ENCODE measurements around the gene PGBD1. TPM values are rescaled to one million over a fixed set of nuclear protein-coding genes. Genes with fewer than 3 reads are reported as not detected.
A peak's percentile ranks its signal among the peaks of the same experiment; 100 is the strongest.

The PGBD1 gene
- total and polyA plus RNA-seq, 2 of the 13 experiments (the other 11 are each of a cell fraction or from before 2014, with no cell fraction given), result 3.6 to 6.9 TPM

DNA sequence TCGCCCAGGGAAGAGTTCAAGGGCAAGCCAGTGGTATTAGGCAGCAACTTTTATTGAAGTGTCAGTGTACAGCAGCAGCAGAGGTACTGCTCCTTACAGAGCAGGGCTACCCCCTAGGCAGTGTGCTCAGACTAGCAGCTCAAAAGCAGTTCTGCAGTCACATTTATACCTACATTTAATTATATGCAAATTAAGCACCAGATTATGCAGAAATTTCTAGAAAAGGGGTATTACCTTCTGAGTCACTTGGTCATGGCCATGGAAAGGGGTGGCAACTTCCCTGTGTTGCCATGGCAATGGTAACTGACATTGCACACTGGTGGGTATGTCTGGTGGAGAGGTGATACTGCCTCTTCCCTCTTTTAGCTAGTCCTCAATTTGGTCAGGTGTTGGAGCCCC is 27.3 kb upstream of the PGBD1 start (continued):
- TF ChIP-seq, protein P1, sequence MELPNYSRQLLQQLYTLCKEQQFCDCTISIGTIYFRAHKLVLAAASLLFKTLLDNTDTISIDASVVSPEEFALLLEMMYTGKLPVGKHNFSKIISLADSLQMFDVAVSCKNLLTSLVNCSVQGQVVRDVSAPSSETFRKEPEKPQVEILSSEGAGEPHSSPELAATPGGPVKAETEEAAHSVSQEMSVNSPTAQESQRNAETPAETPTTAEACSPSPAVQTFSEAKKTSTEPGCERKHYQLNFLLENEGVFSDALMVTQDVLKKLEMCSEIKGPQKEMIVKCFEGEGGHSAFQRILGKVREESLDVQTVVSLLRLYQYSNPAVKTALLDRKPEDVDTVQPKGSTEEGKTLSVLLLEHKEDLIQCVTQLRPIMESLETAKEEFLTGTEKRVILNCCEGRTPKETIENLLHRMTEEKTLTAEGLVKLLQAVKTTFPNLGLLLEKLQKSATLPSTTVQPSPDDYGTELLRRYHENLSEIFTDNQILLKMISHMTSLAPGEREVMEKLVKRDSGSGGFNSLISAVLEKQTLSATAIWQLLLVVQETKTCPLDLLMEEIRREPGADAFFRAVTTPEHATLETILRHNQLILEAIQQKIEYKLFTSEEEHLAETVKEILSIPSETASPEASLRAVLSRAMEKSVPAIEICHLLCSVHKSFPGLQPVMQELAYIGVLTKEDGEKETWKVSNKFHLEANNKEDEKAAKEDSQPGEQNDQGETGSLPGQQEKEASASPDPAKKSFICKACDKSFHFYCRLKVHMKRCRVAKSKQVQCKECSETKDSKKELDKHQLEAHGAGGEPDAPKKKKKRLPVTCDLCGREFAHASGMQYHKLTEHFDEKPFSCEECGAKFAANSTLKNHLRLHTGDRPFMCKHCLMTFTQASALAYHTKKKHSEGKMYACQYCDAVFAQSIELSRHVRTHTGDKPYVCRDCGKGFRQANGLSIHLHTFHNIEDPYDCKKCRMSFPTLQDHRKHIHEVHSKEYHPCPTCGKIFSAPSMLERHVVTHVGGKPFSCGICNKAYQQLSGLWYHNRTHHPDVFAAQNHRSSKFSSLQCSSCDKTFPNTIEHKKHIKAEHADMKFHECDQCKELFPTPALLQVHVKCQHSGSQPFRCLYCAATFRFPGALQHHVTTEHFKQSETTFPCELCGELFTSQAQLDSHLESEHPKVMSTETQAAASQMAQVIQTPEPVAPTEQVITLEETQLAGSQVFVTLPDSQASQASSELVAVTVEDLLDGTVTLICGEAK (IDR thresholded peaks at IDR 0.05), result no peak
- TF ChIP-seq, protein P1 (CRISPR knock-in tag; IDR thresholded peaks at IDR 0.05), result 0 out of 2 replicates have a peak, but pooled peaks have one; percentile 26
- no peak for TF ChIP-seq ZMYM4 (CRISPR knock-in tag; IDR thresholded peaks at IDR 0.05)
- no peak for TF ChIP-seq MIXL1 (CRISPR knock-in tag; IDR thresholded peaks at IDR 0.05)
- TF ChIP-seq RFX1 (IDR thresholded peaks at IDR 0.05), result peak; percentile 25

DNA sequence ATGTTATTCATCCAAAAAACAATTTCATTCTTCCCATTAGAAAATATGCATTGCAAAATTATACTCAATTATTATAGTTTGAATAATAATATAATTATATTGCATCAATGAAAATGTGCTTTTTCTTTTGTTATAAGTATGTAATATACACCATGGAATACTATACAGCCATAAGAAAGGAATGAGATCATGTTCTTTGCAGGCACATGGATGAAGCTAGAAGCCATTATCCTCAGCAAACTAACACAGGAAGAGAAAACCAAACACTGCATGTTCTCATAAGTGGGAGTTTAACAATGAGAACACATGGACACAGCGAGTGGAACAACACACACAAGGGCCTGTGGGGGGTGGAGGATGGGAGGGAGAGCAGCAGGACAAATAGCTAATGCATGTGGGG is 24.3 kb upstream of the PGBD1 start:
- no TSS peak for BruUV-seq (replicated peaks)
- WGBS (ENCODE audit: low lambda C conversion rate), result 17% methylated on average over 1 of the region's 1 CpG
- in situ Hi-C loops (cut with HindIII; ENCODE audit: extremely low pct_ligation_motif_present, low pct_unique_long_range_greater_than_20kb) (no loop called here), intact Hi-C loops (cut with micrococcal nuclease; ENCODE audit: unreplicated experiment) (no loop called here)
- DNase-seq (ENCODE audit: low spot score) (no peak), ATAC-seq (no peak), FAIRE-seq (no peak)
- peaks cover 19% of the 10 kb centered on the region for H3K4me1 ChIP-seq (ENCODE audit: insufficient read depth, low read length)
- H3K9me3 ChIP-seq (ENCODE audit: low read length), result no peaks in the 10 kb centered on the region
- no peaks in the 10 kb centered on the region for H3K79me2 ChIP-seq (ENCODE audit: insufficient read depth, low read length)
- H3K27me3 ChIP-seq (ENCODE audit: control insufficient read depth in 1 of 2, insufficient read depth in 2 of 2, low read length in 2 of 2), result peaks cover 0 to 14% of the 10 kb centered on the region in 2 experiments; a peak in 1 of 5 replicates
- no peak overlapping the region for H3K4me3 ChIP-seq (replicated peaks in 1 of 3; ENCODE audit: insufficient read depth in 1 of 3, low read depth in 2 of 3, low read length in 3 of 3)
- H2AFZ ChIP-seq (ENCODE audit: low read length), result no peak overlapping the region
- H3K9ac ChIP-seq (ENCODE audit: insufficient read depth, low read depth, low read length), result no peak overlapping the region
- H3K4me2 ChIP-seq (ENCODE audit: low read depth, low read length), result no peak overlapping the region
- H3K27ac ChIP-seq (ENCODE audit: extremely low read length, insufficient read depth, low read length), result no peak overlapping the region
- ChIA-PET POLR2A (no interaction called here), CTCF (ENCODE audit: low intra/inter-chr PET ratio, low total read pairs) (no interaction called here)
- H3K36me3 ChIP-seq (replicated peaks in 1 of 2; ENCODE audit: control insufficient read depth in 1 of 2, insufficient read depth in 2 of 2, low read length in 2 of 2), result no peaks in the 10 kb centered on the region
- TF ChIP-seq, protein P2, sequence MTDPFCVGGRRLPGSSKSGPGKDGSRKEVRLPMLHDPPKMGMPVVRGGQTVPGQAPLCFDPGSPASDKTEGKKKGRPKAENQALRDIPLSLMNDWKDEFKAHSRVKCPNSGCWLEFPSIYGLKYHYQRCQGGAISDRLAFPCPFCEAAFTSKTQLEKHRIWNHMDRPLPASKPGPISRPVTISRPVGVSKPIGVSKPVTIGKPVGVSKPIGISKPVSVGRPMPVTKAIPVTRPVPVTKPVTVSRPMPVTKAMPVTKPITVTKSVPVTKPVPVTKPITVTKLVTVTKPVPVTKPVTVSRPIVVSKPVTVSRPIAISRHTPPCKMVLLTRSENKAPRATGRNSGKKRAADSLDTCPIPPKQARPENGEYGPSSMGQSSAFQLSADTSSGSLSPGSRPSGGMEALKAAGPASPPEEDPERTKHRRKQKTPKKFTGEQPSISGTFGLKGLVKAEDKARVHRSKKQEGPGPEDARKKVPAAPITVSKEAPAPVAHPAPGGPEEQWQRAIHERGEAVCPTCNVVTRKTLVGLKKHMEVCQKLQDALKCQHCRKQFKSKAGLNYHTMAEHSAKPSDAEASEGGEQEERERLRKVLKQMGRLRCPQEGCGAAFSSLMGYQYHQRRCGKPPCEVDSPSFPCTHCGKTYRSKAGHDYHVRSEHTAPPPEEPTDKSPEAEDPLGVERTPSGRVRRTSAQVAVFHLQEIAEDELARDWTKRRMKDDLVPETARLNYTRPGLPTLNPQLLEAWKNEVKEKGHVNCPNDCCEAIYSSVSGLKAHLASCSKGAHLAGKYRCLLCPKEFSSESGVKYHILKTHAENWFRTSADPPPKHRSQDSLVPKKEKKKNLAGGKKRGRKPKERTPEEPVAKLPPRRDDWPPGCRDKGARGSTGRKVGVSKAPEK (CRISPR knock-in tag; IDR thresholded peaks at IDR 0.05; ENCODE audit: borderline replicate concordance), result no peak
- TF ChIP-seq ZNF7 (CRISPR knock-in tag; IDR thresholded peaks at IDR 0.05), result peak; percentile 53
- TF ChIP-seq, protein P3, sequence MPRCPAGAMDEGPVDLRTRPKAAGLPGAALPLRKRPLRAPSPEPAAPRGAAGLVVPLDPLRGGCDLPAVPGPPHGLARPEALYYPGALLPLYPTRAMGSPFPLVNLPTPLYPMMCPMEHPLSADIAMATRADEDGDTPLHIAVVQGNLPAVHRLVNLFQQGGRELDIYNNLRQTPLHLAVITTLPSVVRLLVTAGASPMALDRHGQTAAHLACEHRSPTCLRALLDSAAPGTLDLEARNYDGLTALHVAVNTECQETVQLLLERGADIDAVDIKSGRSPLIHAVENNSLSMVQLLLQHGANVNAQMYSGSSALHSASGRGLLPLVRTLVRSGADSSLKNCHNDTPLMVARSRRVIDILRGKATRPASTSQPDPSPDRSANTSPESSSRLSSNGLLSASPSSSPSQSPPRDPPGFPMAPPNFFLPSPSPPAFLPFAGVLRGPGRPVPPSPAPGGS (CRISPR knock-in tag; IDR thresholded peaks at IDR 0.05), result no peak
- H4K20me1 ChIP-seq (ENCODE audit: insufficient read depth, low read length), result no peaks in the 10 kb centered on the region

All from HepG2 (cell line).